ENCODE data around the gene ACSS1. TPM values are rescaled to one million over a fixed set of nuclear protein-coding genes. Genes with fewer than 3 reads are reported as not detected.

Gene ACSS1
- total RNA-seq, 4 donors from 2014 or later = 5.8 to 23.5 (median 11.1) TPM

- TF ChIP-seq POLR2A (IDR thresholded peaks at IDR 0.05) (no peak), CTCF (IDR thresholded peaks at IDR 0.05) (no peak)
- WGBS, 2 donors = 69 to 77% methylated on average over 8 to 9 of the region's 10 CpGs
- Histone ChIP-seq H3K27ac (no peak overlapping the region), H3K27me3 (peaks cover 15 to 97% (median 34%) of the 10 kb centered on the region in 4 donors), H3K9me3 (no peaks in the 10 kb centered on the region), H3K36me3 (no peaks in the 10 kb centered on the region), H3K4me3 (no peak overlapping the region), H3K4me1 (peaks cover 8 to 35% (median 20%) of the 10 kb centered on the region in 3 donors)
- no peak for DNase-seq
- intact Hi-C loops (cut with DNase I) = no loop called here
Observed at GRCh38 chr20:25085756-25086495, 28.0 kb upstream of the ACSS1 start.

- H3K4me3 ChIP-seq = peak overlapping the region in 1 of 4 donors; percentile 17
- peaks cover 8 to 35% (median 20%) of the 10 kb centered on the region in 3 donors for H3K4me1 ChIP-seq
- no peak overlapping the region for H3K27ac ChIP-seq
- no peaks in the 10 kb centered on the region for H3K36me3 ChIP-seq
- DNase-seq = no peak
- no peak for TF ChIP-seq CTCF (IDR thresholded peaks at IDR 0.05)
- TF ChIP-seq POLR2A (IDR thresholded peaks at IDR 0.05) = no peak
- intact Hi-C loops (cut with DNase I) = no loop called here
- 0 to 3% methylated on average over 9 to 18 of the region's 36 CpGs for WGBS, 2 donors
- peaks cover 15 to 97% (median 37%) of the 10 kb centered on the region in 4 donors for H3K27me3 ChIP-seq
- no peaks in the 10 kb centered on the region for H3K9me3 ChIP-seq
Observed at GRCh38 chr20:25084626-25085187, 26.8 kb upstream of the ACSS1 start.

GRCh38 chr20:25083773-25084625 is 26.1 kb upstream of the ACSS1 start:
- intact Hi-C loops (cut with DNase I) = no loop called here
- WGBS, 2 donors = 1 to 21% methylated on average over 8 to 13 of the region's 54 CpGs

GRCh38 chr20:25083141-25083772 is 25.3 kb upstream of the ACSS1 start:
- H3K27me3 ChIP-seq = peaks cover 15 to 100% (median 46%) of the 10 kb centered on the region in 4 donors
- H3K4me1 ChIP-seq = peaks cover 8 to 35% (median 20%) of the 10 kb centered on the region in 3 donors
- no peaks in the 10 kb centered on the region for H3K9me3 ChIP-seq
- 6 to 20% methylated on average over 21 to 22 of the region's 44 CpGs for WGBS, 2 donors
- H3K27ac ChIP-seq = no peak overlapping the region
- no peak for DNase-seq
- TF ChIP-seq CTCF (IDR thresholded peaks at IDR 0.05) = no peak
- TF ChIP-seq POLR2A (IDR thresholded peaks at IDR 0.05) = no peak
- intact Hi-C loops (cut with DNase I) = no loop called here
- no peaks in the 10 kb centered on the region for H3K36me3 ChIP-seq
- H3K4me3 ChIP-seq = peak overlapping the region in 1 of 4 donors; percentile 17

More at GRCh38 chr20:25083773-25084625, 26.1 kb upstream of the ACSS1 start:
- no peak overlapping the region for H3K27ac ChIP-seq
- H3K27me3 ChIP-seq = peaks cover 15 to 98% (median 40%) of the 10 kb centered on the region in 4 donors
- no peak for DNase-seq
- peak overlapping the region in 1 of 4 donors; percentile 17 for H3K4me3 ChIP-seq
- no peaks in the 10 kb centered on the region for H3K36me3 ChIP-seq
- TF ChIP-seq POLR2A (IDR thresholded peaks at IDR 0.05) = no peak
- TF ChIP-seq CTCF (IDR thresholded peaks at IDR 0.05) = peak in 2 of 6 experiments; percentile 18 to 31
- peaks cover 8 to 35% (median 20%) of the 10 kb centered on the region in 3 donors for H3K4me1 ChIP-seq
- H3K9me3 ChIP-seq = no peaks in the 10 kb centered on the region
